HG03066 (cell line): ENCODE data around the gene NEMF.
"Not testable (repeated sequence)": the region's sequence is repeated elsewhere in the genome, so short reads cannot be mapped to it uniquely, and the experiment has no call there.

Source experiments
- ATAC-seq: cut with Tn5 transposase; IDR thresholded peaks from one replicate; pipeline ENCODE4 v1.9.1; 2021; ENCODE audit warnings: low read depth; ENCODE audit not compliant: unreplicated experiment

NEMF gene

GRCh38 chr14:49880267-49881064 is 27.9 kb upstream of the NEMF start:
- ATAC-seq = no peak

DNA sequence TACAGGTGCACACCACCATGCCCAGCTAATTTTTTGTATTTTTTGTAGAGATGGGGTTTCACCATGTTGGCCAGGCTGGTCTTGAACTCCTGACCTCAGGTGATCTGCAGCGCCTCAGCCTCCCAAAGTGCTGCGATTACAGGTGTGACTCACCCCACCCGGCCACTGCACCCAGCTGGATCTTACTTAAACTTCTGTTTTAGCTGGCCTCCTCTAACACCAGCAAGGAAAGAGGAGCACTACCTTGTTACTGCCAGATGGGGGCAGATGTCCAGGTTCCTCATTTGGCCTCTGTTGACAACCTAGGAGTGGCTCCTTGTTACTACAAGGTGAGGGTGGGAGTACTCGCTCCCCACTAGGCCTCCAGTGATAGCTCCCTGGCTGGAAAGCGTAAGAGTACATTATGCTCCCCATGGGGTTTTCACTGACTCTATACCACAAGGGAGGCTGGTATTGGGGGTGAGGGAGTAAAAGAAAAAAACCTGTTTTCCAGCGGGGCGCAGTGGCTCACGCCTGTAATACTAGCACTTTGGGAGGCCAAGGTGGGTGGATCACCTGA is 27.1 kb upstream of the NEMF start:
- no peak for ATAC-seq

- ATAC-seq = no peak
Measured at GRCh38 chr14:49876563-49877127, 24.1 kb upstream of the NEMF start.

- no peak for ATAC-seq
Measured at GRCh38 chr14:49875640-49876198, 23.1 kb upstream of the NEMF start.

DNA sequence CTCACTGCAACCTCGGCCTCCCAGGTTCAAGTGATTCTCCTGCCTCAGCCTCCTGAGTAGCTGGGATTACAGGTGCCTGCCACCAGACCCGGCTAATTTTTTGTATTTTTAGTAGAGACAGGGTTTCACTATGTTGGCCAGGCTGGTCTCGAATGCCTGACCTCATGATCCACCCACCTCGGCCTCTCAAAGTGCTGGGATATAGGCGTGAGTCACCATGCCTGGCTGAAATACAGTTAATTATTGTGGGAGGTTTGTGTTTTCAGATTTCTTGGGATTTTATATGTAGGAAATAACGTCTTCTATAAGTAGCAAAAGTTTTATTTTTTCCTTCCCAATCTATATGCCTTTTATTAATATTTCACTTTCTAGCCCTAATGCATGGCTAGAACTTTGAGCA is 21.0 kb upstream of the NEMF start:
- ATAC-seq = not testable (repeated sequence)

DNA sequence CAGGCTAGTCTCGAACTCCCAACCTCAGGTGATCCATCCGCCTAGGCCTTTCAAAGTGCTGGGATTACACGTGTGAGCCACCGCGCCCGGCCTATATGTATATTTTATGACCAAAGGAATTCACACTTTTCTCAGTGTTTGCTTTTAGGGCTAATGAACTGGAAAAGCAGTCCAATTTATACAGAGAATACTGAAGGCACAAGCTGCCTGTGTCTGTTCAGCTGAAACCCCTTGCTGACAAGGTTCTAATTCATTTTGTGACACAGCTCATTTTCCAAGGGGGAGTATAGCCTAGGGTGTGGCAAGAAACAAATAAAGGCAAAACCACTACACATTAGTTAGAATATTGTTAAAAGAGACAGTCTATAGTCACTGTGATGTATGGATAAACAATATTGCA is 18.3 kb upstream of the NEMF start:
- ATAC-seq = no peak

- no peak for ATAC-seq
Measured at GRCh38 chr14:49868720-49869114, 16.1 kb upstream of the NEMF start.

DNA sequence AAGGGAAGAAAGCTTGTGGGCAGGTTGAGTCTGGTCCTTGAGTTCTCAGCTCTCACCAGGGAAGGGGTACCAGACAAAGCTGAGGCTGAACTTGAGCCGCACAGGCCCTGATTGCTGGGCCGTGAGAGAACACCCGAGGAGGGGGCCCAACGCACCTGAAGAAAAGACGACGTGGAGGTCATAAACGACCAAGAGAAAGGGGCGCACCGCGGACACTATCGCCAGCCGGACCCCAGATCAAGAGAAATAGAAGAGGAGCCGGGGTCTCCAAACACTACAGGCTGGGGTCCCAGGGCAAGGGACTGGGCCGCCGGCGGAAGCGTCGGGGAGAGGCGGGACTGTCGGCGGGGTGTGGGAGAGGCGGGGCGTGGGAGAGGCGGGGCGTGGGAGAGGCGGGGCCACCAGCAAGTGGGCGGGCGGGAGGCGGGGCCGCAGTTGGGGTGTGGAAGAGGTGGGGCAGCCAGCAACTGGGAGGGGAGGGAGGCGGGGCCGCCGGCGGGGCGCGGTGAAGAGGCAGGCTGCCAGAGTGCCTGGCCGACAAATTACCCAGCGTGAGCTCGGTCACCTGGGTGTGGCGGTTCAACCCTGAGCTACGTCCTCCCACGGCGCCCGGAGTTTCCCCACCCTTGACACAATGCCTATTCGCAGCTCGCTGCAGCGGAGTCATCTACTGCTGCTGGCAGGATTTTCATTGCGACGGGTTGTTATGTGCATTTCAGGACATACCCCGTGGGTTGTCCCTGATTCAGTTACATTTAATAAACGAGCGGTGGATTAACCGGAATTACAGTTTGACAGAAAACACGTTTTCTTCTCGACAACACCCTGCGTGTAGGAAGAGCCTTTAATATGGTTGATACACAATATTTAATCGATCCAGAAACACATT is 15.5 kb upstream of the NEMF start:
- peak; percentile 80 for ATAC-seq

GRCh38 chr14:49865431-49865859 is 12.9 kb upstream of the NEMF start:
- no peak for ATAC-seq

GRCh38 chr14:49863487-49864281 is 11.1 kb upstream of the NEMF start:
- no peak for ATAC-seq

DNA sequence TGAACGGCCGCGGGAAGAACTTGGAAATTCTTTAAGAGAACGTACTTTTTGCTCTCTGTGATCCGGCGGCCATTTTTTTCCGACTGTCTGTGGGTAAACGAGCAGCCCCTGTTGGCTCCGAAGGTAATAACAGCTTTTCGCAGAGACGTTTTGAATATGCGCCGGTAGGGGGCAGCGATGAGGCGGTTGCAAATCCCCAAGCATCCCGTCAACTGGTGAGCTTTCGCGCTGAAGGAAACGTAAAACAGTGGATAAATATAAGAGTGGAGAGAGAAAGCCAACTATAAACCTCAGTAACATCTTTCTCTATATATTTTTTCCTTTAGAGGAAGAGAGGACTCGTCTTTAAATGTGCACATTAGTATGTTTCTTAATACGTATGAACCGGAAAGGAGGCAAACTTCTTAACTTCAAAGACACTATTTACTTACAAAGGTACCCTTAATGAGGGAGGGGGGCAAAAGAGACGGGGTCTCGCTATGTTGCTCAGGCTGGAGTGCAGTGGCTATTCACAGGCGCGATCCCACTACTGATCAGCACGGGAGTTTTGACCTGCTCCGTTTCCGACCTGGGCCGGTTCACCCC is 9.6 kb upstream of the NEMF start:
- ATAC-seq = peak; percentile 16

DNA sequence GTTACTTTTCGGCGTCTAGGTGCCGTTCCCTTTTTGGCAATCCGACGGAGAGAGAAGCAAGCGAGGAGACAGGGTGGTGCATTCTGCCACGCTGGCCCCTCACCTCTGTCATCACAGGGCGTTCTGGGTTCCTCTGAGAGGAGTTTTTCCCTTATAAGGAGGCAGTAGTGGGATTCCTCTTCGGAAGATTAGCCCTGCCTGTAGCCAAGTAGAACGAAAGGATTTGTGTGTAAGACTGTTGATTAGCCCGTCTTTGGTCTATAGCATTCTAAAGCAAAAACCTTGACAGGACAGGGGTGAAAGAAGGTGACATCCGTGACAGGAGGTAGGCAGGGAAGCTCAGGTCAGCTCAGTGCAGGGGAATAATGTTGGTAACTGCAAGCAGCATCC is 9.1 kb upstream of the NEMF start:
- ATAC-seq = no peak

DNA sequence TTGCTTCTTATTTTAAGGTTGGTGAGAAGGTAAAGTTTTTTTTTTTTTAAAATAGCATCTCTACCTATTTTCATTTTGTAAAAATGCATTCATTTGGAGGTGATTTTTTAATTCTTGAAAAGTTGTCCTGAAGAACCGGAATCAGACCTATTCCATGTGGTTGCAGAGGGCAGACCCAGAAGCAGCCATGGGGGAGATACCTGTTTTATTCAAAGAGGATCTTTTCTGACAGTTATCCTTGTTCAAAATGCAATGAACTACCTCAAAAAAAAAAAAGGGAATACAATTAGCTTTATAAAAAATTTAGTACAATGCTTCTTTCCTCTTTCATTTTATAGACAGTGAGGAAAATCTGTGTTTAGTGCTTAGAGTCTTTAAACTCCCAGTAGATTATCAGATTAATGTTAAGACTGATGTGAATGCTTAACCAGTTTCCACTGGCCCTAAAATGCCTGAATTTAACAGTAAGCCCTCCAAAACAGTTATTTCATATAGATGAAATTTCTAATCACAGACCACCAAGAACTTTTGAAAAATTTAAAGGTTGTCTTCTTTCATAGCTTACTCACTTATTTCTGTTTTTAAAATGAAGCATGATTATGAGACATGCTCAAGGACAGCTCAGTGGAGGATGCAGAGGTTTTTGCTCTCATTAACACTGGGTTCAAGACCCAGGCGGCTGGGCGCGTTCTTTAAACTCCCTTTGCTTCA is 8.6 kb upstream of the NEMF start:
- ATAC-seq = no peak

DNA sequence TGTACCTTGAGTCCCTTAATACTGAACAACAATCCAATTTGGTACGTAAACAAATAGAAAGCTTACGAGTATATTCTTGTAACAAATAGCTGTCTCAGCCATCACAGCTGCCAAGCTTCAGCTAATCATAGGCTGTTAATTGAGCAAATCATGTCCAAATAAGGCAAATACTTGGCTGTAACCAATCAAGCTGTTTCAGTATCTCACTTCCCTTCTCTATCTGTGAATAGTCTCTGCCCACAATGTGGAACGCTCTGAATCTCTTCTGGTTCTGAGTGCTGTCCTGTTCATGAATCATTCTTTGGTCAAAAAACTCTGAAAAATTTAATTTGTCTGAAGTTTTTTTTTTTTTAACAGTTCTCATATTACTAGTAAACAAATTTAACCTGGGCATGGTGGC is 5.8 kb upstream of the NEMF start:
- ATAC-seq = no peak

DNA sequence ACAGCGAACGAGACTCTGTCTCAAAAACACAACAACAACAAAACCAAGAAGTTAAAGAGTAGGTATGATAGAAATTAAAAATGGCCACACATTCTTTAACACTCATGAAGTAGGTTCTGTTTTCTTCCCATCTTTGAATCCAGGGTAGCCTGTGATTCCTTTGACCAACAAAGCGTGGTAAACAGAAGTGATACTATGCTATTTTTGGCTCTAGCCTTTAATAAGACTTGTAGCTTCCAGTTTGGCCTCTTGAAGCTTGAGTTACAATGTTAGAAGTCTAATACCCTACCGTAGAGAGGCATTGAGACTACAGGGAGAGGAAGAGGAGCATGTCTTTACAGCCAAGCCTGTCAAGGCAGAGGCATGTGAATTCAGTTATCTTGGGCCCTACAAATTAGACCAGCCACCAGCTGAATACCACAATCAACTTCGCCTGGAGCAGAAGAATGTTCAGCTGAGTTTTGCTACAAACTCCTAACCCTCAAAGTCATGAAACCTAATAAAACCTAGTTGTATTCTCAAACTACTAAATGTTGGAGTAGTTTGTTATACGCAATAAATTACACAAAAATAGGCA is 4.9 kb upstream of the NEMF start:
- ATAC-seq = no peak

- ATAC-seq = peak; percentile 58
Measured at GRCh38 chr14:49853572-49854375, 1.2 kb upstream of the NEMF start.

DNA sequence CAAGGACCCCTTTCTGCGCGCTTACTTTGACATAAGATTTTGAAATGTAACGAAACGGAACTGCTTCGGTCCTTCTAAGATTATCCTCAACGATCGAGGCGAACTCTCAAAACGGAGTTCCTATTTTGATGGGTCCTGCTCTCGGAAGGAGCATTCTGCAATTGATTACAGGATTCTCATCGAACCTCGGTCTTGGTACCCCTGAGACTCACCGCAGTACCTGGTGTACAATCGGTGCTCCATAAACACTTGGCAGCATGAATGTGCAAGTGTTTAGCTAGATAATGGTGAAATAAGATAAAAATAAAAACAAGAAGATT is 530 bp upstream of the NEMF start:
- peak; percentile 10 for ATAC-seq

DNA sequence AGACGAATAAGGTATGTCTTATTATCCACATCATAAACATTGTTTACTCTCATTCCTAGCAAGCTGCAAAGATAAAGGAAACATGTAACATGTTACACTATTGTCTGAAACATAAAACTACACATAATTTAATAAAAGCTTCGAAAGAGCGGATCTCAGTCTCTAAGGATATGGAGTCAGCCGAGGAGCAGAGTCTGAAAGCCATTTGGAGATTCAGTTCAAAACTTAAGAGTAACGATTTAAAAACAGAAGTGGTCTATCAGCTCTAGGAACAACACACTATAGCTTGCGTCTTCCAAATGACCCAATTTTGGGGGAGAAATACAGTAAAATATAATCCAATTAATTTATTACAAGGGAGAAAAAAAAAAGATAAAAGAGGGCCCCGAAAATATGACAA is 775 bp downstream of the NEMF start:
- no peak for ATAC-seq
